ENCODE measurements around the gene ZNF618.

Gene ZNF618, protein sequence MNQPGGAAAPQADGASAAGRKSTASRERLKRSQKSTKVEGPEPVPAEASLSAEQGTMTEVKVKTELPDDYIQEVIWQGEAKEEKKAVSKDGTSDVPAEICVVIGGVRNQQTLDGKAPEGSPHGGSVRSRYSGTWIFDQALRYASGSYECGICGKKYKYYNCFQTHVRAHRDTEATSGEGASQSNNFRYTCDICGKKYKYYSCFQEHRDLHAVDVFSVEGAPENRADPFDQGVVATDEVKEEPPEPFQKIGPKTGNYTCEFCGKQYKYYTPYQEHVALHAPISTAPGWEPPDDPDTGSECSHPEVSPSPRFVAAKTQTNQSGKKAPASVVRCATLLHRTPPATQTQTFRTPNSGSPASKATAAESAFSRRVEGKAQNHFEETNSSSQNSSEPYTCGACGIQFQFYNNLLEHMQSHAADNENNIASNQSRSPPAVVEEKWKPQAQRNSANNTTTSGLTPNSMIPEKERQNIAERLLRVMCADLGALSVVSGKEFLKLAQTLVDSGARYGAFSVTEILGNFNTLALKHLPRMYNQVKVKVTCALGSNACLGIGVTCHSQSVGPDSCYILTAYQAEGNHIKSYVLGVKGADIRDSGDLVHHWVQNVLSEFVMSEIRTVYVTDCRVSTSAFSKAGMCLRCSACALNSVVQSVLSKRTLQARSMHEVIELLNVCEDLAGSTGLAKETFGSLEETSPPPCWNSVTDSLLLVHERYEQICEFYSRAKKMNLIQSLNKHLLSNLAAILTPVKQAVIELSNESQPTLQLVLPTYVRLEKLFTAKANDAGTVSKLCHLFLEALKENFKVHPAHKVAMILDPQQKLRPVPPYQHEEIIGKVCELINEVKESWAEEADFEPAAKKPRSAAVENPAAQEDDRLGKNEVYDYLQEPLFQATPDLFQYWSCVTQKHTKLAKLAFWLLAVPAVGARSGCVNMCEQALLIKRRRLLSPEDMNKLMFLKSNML

DNA sequence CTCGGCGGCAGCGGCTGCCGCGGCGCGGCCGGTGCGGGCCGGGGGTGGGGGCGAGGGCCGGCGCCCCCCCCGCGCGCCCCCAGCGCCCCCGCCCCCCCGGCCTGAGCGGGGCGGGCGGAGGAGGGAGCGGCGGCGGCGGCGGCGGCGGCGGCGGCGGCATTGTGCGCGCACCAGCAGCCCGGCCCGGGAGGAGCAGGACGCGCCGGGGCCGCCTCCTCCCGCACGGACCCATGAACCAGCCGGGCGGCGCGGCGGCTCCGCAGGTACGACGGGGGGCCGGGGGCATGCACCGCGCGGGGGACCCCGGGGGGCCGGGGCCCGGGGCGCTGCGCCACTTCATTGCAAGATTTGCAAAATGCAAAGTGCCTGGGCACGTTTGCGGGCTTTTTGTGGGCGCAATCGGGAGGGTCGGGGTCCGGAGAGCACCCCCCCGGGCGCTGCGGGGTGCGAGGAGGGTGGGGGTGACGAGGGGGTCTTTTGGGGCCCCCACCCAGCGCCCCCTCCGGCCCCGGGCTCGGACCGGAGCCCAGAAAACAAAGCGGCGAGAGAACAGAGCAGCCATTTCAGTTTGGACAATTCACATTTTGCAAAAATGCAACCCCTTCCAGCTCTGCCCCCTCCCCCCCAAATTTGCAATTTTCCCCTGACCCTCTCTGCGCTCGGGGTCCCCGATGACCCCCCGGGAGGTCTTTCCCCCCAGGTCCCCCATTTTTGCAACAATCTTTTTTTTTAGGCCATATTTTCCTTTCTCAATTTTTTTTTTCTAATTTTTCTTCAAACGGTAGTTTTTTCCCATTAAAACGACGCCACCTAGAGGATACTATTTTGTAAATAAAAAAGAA is at the start of gene ZNF618:
Gene ZNF618 (plus strand): TSS at position 159 of the 842 bp plus-strand sequence. CDS start 72 bp downstream, at position 231.
- FAIRE-seq = no peak

DNA sequence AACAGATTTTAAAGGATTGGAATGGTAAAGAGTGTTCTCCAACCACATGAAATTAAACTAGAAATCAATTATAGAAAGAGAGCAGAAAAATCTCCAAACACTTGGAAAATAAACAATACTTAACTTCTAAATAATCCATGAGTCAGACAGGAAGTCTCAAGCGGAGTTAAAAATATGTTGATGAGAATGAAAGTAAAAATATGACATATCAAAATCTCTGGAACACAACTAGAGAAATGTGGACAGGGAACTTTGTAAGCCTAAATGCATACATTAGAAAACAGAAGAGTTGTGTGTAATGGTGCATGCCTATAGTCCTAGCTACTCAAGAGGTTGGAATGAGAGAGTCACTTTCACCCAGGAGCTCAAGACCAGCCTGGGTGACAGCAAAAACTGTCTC is 47.9 kb upstream of the ZNF618 start:
- no peak for FAIRE-seq

- no peak for FAIRE-seq
Measured at GRCh38 chr9:113837334-113837733, 38.8 kb upstream of the ZNF618 start.

- FAIRE-seq = no peak
Measured at GRCh38 chr9:113842086-113842485, 34.0 kb upstream of the ZNF618 start.

GRCh38 chr9:113844466-113844865 is 31.6 kb upstream of the ZNF618 start:
- no peak for FAIRE-seq

DNA sequence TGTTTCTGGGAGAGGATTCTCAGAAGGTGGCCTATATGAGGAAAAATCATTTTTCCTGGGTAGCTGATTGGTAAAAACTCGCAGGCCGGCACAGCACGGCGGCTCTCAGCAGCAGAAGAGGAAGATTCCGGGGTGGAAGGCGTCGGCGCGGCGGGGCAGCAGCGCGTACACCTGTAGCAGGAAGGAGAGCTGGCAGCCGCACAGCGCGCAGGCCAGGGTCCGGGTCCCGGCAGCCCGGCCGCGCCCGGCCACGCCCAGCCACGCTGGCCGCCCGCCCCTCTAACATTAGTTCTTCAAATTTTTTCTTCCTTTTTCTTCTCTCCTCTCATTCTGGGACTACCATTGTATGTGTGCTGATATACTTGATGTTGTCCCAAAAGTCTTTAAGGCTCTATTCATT is 24.8 kb upstream of the ZNF618 start:
- no peak for FAIRE-seq

- no peak for FAIRE-seq
Measured at GRCh38 chr9:113851873-113852272, 24.2 kb upstream of the ZNF618 start.

GRCh38 chr9:113853333-113853732 is 22.8 kb upstream of the ZNF618 start:
- no peak for FAIRE-seq

DNA sequence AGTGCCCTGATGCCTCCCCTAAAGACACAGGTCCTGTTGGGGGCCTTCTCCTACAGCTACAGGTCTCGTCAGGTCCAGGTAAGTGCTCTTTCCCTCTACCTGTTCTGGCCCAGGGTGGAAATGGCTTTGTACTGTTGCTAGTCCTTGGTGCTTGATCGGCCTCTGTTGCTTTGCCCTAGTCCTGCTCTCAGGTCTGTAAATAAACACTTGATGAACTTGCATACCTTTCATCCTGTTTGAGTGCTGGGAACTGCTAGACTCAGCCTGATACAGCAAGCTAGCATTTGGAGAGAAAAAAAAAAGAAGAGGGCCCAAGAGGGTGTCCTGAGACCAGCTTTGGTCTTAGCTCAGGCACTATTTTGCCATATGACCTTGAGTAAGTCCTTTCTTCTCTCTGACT is 21.8 kb upstream of the ZNF618 start:
- FAIRE-seq = no peak

DNA sequence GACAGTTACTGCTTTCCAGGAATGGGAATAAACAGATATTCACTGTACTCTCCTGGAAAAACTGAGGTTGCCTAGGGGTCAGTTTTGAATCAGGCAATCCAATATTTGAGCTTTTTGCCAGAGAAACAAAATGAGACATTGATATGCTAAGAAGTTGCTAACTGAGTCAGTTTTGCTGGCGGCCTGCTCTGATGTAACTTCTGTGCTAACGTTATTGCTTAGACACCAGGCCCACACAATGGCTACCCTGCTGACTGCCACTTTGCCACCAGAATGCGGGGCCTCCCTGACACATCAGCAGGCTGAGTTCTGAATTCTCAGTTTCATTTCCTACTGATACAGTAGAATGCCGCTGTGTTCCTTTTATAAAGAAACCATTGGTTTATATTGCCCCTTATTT is 18.2 kb upstream of the ZNF618 start:
- FAIRE-seq = no peak

GRCh38 chr9:113858282-113858681 is 17.8 kb upstream of the ZNF618 start:
- no peak for FAIRE-seq

DNA sequence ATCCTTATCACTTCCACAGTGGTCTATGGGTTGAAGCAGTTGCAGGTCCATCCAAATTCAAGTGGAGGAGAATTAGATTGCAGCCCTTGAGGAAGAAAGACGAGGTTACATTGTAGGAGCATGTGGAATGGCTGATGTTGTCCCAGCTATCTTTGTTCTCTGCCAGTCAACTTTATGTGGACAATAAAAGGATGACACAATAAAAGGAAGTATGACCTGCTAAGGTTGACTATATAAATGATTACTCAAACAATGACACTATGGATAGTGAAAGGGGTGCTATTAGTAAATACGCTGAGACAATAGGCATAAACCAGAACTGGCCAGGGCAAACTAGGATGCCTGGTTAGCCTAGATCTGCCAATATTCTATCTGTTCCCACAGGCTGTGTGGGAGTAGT is 12.8 kb upstream of the ZNF618 start:
- FAIRE-seq = no peak

DNA sequence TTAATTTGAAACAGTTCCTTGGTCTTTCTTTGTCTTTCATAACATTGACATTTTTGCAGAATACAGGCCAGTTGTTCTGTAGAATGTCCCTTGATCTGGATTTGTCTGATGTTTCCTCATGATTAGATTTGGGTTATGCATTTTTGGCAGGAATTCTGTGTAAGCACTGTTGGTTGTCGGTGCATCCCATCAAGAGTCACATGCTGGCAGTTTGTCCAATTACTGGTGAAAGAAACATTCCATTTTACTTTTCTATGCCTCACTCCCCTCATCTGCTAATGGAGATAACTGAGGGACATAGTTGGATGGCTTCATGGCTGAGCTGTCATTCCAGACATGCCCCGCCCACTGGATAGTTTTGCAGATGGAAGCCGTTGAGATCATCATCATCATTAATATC is 7.6 kb upstream of the ZNF618 start:
- FAIRE-seq = no peak

GRCh38 chr9:113872485-113873143 is 3.5 kb upstream of the ZNF618 start:
- no peak for FAIRE-seq

DNA sequence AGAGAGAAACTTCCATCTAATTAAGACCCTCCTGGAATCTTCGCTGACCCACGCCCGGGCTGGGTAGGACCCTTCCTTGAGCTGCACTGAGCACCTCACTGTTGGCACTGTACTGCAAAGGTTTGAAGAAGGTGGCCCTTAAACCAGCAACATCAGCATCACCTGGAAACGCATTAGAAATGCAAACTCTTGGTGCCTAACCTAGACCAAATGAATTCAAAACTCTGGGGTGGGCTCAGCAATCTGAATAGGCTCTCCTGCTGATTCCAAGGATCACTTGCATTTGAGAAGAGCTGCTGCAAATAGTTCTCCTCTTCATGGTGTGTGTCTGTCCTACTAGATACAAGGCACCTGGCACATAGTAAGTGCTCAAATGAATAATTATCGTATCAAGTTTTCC is 2.7 kb upstream of the ZNF618 start:
- FAIRE-seq = no peak

DNA sequence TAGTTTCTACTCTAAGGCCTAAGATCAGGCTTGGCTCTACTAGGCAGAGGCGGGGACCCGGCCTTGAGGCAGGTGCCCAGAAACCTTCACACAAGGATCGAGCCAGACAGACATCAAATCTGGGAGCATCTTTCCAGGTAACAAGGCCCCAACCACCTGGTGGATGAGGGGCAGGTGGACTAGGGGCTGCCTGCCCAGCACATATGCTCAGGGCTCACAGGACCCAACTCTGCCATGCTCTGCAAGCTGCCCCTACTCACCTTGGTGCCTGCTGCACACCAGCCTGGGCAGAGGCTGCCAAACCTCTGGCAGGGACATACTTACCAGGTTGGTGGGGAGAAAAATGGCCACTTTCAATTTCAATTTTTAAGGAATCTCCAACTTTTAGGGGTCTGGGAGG is 2.2 kb upstream of the ZNF618 start:
- FAIRE-seq = no peak

- no peak for FAIRE-seq
Measured at GRCh38 chr9:113875459-113876150, 504 bp upstream of the ZNF618 start.

- FAIRE-seq = peak; percentile 28
Measured at GRCh38 chr9:113876993-113877368, 872 bp downstream of the ZNF618 start.

DNA sequence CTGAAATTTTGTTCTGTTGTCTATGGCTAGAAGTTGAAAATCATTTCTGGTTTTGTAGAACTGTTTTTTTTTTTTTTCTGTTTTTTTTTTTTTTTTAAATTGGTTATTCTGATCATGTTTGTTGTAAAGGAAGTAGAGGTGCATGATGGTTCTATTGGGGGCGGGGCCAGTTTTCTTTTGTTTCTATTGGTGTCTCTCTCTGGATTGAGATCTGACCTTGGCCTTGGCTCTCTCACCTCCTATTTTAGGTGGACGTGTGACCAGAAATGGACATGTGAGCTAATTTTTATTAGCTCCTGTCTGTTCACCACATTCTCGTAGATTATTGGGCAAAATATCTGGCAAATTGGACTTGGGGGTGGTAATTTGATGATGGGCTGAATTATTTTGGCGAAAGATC is 3.2 kb downstream of the ZNF618 start:
- no peak for FAIRE-seq

GRCh38 chr9:113879911-113880310 is 3.8 kb downstream of the ZNF618 start:
- no peak for FAIRE-seq

DNA sequence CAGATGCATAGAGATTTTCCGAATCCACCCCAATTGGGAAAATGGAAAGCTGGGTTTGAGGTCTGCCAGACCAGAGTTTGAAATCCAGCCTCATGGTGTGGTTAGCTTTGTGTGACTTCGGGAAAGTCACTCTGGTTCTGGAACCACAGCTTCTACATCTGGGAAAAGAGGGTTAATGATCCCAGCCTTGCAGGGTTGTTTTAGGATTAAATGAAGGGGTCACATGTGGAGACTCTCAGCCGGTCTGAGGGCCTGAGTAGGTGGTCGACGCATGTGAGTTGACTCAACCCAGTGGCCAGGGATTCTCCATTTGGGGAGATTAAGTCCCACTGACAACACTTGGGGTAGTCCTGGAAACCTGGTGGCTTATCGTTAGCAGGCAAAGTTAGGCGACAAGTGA is 6.1 kb downstream of the ZNF618 start:
- no peak for FAIRE-seq

All from colon (tissue), 2 donors.